T-helper 1 cell (primary cell): ENCODE data around the gene DNAH2.
A peak's percentile ranks its signal among the peaks of the same experiment; 100 is the strongest.

Experiments
- DNase-seq, 5 donors: peaks; one replicate each; pipeline ENCODE4 v3.0.0-alpha.2; 2012 to 2020

Gene DNAH2

DNA sequence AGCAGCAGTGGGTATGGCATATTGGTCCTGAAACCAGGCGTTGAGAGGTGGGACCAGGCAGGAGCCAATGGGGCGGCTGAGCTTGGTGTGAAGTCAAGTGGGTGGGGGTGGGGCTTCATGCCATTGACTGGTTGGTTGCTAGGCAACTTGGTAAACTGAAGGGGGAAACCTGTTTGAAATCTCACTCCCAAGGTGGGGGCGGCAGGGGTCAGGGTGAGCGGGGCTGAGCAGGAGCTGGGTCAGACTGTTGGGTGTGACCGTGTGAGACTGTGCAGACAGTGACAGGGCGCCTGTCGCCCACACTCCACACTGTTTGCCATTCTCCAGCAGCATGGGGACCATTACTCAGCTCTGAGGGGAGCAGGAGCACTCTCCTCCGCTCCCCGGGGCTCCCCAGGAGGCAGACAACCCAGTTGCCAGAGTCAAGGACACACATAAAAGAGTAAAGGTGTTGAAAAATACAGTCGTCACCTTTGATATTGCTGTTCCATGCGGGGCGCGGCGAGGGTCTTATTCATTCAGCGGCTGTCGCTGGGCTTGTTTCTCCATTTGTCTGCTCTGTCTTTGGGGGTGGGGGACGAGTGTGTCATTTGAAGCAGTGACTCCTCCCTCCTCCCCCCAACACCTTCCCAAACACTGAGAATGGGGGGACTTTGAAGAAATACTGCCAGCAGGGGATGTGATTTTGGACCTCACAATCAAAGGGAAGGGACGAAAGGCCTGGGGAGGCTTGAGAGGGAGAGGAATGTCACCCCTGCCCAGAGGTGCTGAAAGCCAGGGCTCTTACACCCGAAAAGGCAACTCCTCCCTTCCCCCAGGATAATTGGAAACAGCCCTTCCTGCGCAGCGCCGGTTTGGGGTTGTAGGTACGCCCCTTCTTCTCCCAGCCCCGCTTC, 13.7 kb upstream of the DNAH2 start:
- DNase-seq = no peak

DNA sequence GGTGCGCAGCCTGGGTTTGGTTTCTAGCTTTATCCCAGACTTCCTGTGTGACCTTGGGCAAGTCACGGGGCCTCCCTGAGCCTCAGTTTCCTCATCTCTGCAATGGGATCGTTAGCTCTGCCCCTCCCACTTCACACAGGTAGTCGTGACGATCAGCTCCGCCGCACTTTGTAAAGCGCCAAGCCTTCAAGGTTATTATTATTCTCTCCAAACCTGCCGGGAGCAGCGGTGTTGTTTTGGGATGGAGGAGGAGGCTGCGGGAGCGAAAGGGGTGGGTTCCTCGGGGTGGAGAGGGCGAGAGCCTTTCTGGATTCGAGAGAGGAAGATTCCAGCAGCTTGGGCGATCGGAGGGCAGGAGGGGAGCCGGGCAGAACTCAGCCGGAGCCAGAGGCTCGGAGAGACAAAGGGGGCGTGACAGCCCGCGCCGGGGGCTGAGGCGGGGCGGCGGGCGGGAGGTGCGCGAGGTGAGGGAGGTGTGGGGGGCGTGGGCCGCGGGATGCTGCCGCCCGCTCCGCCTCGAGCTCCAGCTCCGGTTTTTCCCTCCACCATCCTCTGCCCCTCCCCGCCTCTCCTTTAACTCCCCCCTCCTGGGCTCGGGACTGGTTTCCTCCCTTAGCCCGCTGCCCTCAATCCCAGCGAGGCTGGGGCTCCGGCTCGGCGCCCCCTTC, 12.8 kb upstream of the DNAH2 start, which contains the start of gene EFNB3:
EFNB3 (plus strand) TSS at position 602 of the 668 bp plus-strand sequence. CDS start 397 bp downstream, outside the sequence.
- DNase-seq = no peak

GRCh38 chr17:7705269-7706255, 12.0 kb upstream of the DNAH2 start:
- no peak for DNase-seq

DNA sequence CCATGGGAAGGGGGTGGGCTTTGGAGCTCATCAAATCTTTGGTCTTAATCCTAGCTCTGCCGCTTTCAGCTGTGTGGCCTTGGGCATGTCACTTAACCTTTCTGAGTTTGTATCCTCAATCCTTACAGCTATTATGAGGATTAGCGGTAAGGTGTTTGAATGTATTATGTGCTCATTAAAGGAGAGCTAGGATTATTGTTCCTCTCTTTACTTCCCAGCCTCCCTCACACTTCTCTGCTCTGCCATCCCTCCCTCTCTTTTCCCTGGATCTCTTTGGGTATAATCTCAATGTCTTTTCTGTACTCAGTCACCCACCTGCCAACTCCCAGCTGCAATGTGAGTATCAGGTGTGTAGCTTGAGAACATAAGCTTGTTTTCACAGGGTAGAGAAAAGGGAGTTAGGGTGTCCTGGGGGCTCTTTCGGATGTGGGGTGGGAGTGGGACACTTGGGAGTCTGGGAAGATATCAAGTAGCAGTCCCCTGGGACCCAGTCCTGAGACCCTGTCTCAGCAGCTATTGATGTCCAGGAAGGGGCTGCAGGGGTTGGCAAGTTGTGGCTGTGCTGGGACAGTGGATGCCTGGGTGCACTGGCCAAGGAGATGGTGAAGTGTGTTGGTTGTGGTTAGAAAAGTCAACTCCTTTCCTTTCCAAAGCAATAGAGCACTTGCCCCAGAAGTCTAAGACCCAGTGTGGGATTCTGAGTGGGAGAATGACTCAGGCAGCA, 10.8 kb upstream of the DNAH2 start:
- DNase-seq = no peak

GRCh38 chr17:7707446-7707845, 10.1 kb upstream of the DNAH2 start:
- no peak for DNase-seq

GRCh38 chr17:7707858-7708750, 9.4 kb upstream of the DNAH2 start:
- DNase-seq = no peak

DNA sequence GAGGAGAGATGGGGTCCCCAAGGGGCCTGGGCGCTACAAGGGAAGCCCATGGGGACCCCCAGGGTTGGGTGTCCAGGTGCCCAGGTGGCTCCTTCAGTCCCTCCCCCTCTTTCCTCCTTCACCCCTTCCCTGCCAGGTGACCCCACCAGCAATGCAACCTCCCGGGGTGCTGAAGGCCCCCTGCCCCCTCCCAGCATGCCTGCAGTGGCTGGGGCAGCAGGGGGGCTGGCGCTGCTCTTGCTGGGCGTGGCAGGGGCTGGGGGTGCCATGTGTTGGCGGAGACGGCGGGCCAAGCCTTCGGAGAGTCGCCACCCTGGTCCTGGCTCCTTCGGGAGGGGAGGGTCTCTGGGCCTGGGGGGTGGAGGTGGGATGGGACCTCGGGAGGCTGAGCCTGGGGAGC, 8.5 kb upstream of the DNAH2 start:
- DNase-seq = no peak

- no peak for DNase-seq
These were observed 7.2 kb upstream of the DNAH2 start for GRCh38 chr17:7710301-7710700.

GRCh38 chr17:7711051-7711755, 6.3 kb upstream of the DNAH2 start:
- no peak for DNase-seq

DNA sequence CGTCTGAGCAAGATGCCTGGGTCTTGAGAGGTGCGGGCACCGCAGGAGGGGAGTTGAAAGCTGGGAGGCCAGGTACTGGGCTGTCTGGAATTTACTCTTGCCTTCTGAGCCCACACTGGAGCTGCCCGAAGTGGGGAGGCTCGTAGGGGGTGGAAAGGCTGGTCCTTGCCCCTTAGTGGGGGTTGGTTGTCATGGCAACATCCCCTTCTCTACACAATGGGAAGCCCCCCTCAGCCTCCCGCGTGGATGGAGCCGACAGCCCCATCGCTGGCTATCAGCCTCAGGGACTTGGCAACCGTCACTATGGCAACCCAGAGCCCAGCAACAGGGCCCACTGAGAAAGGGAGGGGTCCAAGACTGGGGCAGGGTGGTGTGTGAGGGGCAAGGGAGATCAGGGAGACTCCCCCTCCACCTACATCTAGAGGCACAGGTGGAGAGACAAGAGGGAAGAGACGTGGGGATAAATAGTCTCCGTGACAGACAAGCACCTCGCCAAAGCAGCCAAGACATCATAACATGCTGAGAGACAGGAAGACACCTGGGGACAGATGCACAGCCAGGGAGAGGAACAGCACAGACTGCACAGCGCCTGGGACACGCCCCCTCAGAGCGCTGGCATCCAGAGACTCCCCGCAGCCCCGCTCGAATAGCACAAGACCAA, 5.3 kb upstream of the DNAH2 start:
- DNase-seq = no peak

DNA sequence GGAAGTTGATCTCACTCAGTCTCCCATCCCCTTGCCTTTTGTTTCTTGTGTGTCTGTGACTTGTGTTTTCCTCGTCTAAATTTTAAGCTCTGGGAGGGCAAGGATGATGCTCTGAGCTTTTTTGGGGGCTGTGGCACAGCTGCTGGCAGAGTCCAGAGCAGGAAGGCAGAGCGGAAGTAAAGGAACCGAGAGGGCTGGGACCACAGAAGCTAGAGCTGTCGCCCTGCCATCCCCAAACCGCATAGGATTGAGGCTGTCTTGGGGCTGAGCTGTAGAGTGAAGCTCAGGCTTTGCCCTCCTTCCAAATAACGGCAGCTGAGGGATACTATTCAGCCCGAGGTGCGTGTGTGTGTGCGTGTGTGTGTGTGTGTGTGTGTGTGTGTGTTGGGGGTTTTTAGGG, 3.8 kb upstream of the DNAH2 start:
- DNase-seq = no peak

GRCh38 chr17:7714721-7715594, 2.6 kb upstream of the DNAH2 start:
- DNase-seq = no peak

DNA sequence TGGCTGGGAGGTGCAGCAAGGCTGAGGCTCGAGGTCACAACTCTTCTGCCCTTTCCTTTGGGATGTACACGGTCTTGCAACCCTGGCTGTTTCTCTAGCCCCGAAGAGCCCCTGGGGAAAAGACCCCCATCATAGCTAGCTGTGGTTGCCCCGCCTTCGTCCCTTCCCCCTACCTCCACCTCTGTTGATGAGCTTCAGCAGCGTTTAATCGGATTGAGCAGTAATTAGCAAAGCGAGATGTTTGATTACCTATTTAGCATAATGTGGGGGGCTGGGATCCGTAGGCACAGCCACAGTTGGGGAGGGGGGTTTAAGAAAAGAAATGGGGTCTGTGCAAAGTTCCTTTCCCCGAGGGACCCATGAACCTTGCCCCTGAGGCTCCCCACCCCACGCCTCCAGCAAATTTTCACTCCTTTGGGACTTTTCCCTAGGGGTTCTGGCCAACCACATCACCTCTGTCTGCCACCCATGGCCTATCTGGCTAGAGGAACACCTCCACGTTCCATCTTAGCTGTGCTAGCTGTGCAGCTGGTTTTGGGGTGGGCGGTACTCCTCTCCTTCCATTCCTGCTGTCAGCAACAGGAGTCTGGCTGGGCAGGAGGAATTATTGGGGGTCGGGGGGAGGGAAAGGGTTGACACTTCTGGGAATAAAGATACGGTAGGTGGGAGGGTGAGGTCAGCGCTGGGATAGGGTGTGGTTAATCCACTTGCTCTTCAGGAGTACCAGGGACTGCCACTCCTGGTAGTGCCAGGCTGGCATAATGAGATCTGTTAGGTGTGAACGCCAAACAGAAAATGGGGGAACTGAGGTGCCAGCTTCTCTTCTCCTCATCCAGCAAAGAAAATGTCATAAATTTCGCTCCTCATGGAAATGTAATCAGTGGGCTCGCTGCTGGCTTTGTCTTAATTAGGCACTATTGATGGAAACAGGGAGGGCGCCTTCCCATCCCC, 1.3 kb upstream of the DNAH2 start:
- no peak for DNase-seq

- DNase-seq = peak in 1 of 5 donors; percentile 57
These were observed 309 bp downstream of the DNAH2 start for GRCh38 chr17:7717756-7718350.

DNA sequence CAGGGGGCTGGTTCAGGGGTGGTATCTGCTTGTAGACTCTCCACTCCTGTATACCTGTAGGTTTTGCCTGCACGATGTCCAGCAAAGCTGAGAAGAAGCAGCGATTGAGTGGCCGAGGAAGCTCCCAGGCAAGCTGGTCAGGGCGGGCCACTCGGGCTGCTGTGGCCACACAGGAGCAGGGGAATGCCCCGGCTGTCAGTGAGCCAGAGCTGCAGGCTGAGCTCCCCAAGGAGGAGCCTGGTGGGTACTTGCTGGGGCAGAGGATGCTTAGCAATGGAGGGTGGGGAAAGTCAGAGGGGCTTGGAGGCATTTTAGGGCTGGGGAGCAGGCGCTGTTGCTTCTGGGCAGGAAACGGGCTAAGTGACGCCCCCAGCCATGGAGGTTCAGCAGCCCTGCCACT, 2.1 kb downstream of the DNAH2 start:
- DNase-seq = no peak

DNA sequence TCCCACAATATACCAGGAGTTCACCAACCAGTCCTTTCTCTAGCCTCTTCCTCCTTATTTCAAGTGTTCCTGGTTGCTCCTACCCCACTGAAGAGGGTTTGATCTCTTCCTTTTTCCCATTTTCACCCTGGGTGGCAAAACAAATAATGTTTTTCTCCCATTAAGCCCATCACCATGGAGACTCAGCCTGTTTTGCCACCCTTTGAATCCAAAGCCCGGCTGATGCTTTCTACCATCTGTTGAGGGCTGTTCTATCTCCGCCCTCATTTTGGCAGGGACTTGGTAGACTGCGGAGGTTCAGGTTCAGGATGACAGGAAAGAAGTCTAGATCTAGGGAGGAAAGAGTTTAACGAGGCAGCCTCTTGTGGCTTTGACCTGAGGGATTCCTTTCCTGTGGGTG, 2.6 kb downstream of the DNAH2 start:
- DNase-seq = no peak

DNA sequence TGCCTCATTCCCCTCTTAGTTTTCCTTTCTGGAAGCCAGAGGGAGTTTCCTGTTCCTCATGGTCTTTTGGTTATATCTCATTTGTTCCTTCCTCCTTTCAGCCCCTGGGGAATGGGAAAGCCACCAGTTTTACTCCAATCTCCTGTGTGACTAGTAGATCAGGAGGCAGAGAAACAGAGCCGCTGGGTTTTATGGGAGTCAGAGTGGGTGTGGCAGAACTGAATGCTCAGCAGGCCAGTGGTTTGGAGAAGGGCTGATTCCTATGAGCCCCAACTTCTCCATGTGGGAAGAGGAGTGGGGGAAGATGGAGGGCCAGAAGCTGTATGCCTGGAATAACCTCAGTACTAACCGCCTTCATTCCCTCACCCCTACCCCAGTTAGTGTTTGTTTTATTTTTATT, 4.1 kb downstream of the DNAH2 start:
- no peak for DNase-seq
